ENCODE measurements around the gene PCP4L1. TPM values are rescaled to one million over a fixed set of nuclear protein-coding genes. Genes with fewer than 3 reads are reported as not detected.
"Not testable (repeated sequence)": the region's sequence is repeated elsewhere in the genome, so short reads cannot be mapped to it uniquely, and the experiment has no call there.

The PCP4L1 gene
- total and polyA plus RNA-seq, 2 donors from 2014 or later: 1.2 to 1.3 TPM

DNA sequence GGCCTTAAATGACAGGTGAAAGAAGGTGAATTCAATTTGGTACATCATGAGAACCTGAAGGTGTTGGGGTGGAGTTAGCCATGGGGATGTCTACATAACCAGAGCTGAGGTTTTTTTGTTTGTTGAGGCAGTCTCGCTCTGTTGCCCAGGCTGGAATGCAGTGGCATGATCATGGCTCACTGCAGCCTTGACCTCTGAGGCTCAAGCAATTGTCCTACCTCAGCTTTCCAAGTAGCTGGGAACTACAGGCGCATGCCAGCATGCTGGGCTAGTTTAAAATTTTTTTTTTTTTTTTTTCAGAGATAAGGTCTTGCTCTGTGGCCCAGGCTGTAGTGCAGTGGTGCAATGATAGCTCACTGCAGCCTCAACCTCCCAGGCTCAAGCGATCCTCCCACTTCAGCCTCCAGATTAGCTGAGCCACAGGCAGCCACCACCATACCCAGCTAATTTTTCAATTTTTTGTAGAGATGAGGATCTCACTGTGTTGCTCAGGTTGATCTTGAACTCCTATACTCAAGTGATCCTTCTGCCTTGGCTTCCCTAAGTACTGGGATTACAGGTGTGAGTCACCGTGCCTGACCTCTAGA, 53.1 kb downstream of the PCP4L1 start:
- TF ChIP-seq, protein P1, sequence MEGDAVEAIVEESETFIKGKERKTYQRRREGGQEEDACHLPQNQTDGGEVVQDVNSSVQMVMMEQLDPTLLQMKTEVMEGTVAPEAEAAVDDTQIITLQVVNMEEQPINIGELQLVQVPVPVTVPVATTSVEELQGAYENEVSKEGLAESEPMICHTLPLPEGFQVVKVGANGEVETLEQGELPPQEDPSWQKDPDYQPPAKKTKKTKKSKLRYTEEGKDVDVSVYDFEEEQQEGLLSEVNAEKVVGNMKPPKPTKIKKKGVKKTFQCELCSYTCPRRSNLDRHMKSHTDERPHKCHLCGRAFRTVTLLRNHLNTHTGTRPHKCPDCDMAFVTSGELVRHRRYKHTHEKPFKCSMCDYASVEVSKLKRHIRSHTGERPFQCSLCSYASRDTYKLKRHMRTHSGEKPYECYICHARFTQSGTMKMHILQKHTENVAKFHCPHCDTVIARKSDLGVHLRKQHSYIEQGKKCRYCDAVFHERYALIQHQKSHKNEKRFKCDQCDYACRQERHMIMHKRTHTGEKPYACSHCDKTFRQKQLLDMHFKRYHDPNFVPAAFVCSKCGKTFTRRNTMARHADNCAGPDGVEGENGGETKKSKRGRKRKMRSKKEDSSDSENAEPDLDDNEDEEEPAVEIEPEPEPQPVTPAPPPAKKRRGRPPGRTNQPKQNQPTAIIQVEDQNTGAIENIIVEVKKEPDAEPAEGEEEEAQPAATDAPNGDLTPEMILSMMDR (IDR thresholded peaks at IDR 0.05; ENCODE audit: borderline replicate concordance, extremely low read depth, insufficient read depth): no peak
- no peaks in the 10 kb centered on the region for H3K27me3 ChIP-seq (ENCODE audit: control insufficient read depth, insufficient read depth, low read length)
- intact Hi-C loops (cut with DNase I): no loop called here
- no peaks in the 10 kb centered on the region for H3K36me3 ChIP-seq (ENCODE audit: control insufficient read depth in 2 of 3, insufficient read depth in 3 of 3, low read length in 3 of 3)
- no peak overlapping the region for H3K4me3 ChIP-seq (ENCODE audit: low read length in 3 of 3)
- FAIRE-seq (no peak), DNase-seq (peak in 4 of 5 donors; percentile 29 to 79 (median 36))
- H3K9ac ChIP-seq (ENCODE audit: low read length in 3 of 3): no peak overlapping the region
- no peaks in the 10 kb centered on the region for H3K9me3 ChIP-seq (ENCODE audit: control insufficient read depth in 2 of 3, insufficient read depth in 1 of 3, low read length in 3 of 3)
- peaks cover 0 to 9% (median 8%) of the 10 kb centered on the region in 3 donors for H3K4me1 ChIP-seq (ENCODE audit: control insufficient read depth in 2 of 3, insufficient read depth in 2 of 3, low read depth in 1 of 3, low read length in 3 of 3)
- H3K27ac ChIP-seq (ENCODE audit: low read depth in 2 of 2, low read length in 2 of 2): peak overlapping the region in 1 of 2 donors; percentile 16

GRCh38 chr1:161313554-161314200, 55.1 kb downstream of the PCP4L1 start:
- TF ChIP-seq, protein P1 (IDR thresholded peaks at IDR 0.05; ENCODE audit: borderline replicate concordance, extremely low read depth, insufficient read depth): no peak
- intact Hi-C loops (cut with DNase I): no loop called here
- no peaks in the 10 kb centered on the region for H3K27me3 ChIP-seq (ENCODE audit: control insufficient read depth, insufficient read depth, low read length)
- H3K36me3 ChIP-seq (ENCODE audit: control insufficient read depth in 2 of 3, insufficient read depth in 3 of 3, low read length in 3 of 3): no peaks in the 10 kb centered on the region
- DNase-seq (peak in 1 of 5 donors; percentile 47), FAIRE-seq (no peak)
- H3K27ac ChIP-seq (ENCODE audit: low read depth in 2 of 2, low read length in 2 of 2): peak overlapping the region; percentile 92 to 93
- H3K4me3 ChIP-seq (ENCODE audit: low read length in 3 of 3): peak overlapping the region; percentile 73 to 97 (median 92)
- H3K4me1 ChIP-seq (ENCODE audit: control insufficient read depth in 2 of 3, insufficient read depth in 2 of 3, low read depth in 1 of 3, low read length in 3 of 3): peaks cover 0 to 9% (median 8%) of the 10 kb centered on the region in 3 donors
- no peaks in the 10 kb centered on the region for H3K9me3 ChIP-seq (ENCODE audit: control insufficient read depth in 2 of 3, insufficient read depth in 1 of 3, low read length in 3 of 3)
- peak overlapping the region; percentile 70 to 100 (median 95) for H3K9ac ChIP-seq (ENCODE audit: low read length in 3 of 3)

DNA sequence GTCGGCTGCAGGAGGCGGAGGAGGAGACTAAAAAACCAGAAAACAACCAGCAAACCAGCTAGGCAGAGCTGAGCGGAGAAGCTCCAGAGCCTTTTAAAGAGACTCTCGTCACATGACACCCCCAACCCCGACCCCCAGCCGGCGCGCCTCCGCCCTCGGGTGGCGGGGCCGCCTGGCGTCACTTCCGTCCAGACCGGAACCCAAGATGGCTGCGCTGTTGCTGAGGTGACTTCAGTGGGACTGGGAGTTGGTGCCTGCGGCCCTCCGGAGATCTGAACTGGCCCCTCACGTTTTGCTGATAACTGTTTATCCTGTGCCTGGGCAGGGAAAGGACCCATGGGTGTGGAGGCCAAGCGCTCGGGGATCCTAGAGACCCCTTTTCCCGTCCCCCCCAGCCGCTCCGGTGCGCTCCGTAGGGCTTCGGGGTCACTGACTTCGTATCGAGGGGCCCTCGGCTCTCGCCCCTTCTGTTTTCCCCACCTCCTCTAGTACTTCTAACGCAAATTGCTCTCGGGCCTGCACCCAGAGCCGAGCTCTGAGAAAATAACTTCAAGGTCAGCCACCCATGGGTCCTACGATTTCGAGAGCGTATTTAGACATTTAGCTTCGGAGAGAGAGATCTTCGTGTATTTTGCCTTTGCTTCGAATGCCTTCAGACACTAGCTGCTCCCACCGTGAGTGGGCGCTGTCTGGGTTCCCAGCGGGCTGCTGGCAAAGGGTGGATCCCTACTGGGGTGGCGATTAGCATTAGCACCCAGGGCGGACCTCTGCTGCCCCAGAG, 55.8 kb downstream of the PCP4L1 start, which contains the start of gene SDHC:
SDHC (plus strand) TSS at position 181 of the 781 bp plus-strand sequence; CDS start at position 206, 25 bp downstream.
- DNase-seq: peak; percentile 94 to 97 (median 96)
- H3K27me3 ChIP-seq (ENCODE audit: control insufficient read depth, insufficient read depth, low read length): no peaks in the 10 kb centered on the region
- TF ChIP-seq, protein P1 (IDR thresholded peaks at IDR 0.05; ENCODE audit: borderline replicate concordance, extremely low read depth, insufficient read depth): peak; percentile 21
- H3K9me3 ChIP-seq (ENCODE audit: control insufficient read depth in 2 of 3, insufficient read depth in 1 of 3, low read length in 3 of 3): no peaks in the 10 kb centered on the region
- H3K36me3 ChIP-seq (ENCODE audit: control insufficient read depth in 2 of 3, insufficient read depth in 3 of 3, low read length in 3 of 3): no peaks in the 10 kb centered on the region
- H3K4me3 ChIP-seq (ENCODE audit: low read length in 3 of 3): peak within 1 kb of the TSS; percentile 73 to 97 (median 92)
- H3K9ac ChIP-seq (ENCODE audit: low read length in 3 of 3): peak within 1 kb of the TSS; percentile 70 to 100 (median 95)
- H3K4me1 ChIP-seq (ENCODE audit: control insufficient read depth in 2 of 3, insufficient read depth in 2 of 3, low read depth in 1 of 3, low read length in 3 of 3): peaks cover 0 to 9% (median 8%) of the 10 kb centered on the region in 3 donors
- peak within 1 kb of the TSS; percentile 92 to 93 for H3K27ac ChIP-seq (ENCODE audit: low read depth in 2 of 2, low read length in 2 of 2)
- intact Hi-C loops (cut with DNase I): no loop called here
- FAIRE-seq: no peak

DNA sequence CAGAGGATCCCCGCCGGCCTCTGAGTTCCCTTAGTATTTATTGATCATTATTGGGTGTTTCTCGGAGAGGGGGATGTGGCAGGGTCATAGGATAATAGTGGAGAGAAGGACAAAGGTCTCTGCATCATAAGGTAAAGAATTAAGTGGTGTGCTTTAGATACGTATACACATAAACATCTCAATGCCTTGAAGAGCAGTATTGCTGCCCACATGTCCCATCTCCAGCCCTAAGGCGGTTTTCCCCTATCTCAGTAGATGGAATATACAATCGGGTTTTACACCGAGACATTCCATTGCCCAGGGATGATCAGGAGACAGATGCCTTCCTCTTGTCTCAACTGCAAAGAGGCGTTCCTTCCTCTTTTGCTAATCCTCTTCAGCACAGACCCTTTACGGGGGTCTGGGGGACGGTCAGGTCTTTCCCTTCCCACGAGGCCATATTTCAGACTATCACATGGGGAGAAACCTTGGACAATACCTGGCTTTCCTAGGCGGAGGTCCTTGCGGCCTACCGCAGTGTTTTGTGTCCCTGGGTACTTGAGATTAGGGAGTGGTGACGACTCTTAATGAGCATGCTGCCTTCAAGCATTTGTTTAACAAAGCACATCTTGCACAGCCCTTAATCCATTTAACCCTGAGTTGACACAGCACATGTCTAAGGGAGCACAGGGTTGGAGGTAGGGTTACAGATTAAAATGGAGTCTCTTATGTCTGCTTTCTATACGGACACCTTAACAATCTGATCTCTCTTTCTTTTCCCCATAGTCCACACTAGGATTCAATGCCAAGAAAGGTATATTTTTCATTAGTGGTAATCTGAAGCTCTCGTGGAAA, 57.5 kb downstream of the PCP4L1 start:
- H3K36me3 ChIP-seq (ENCODE audit: control insufficient read depth in 2 of 3, insufficient read depth in 3 of 3, low read length in 3 of 3); H3K9ac ChIP-seq (ENCODE audit: low read length in 3 of 3); H3K4me3 ChIP-seq (ENCODE audit: low read length in 3 of 3); H3K27ac ChIP-seq (ENCODE audit: low read depth in 2 of 2, low read length in 2 of 2); FAIRE-seq; intact Hi-C loops (cut with DNase I); H3K9me3 ChIP-seq (ENCODE audit: control insufficient read depth in 2 of 3, insufficient read depth in 1 of 3, low read length in 3 of 3); DNase-seq; H3K27me3 ChIP-seq (ENCODE audit: control insufficient read depth, insufficient read depth, low read length): not testable (repeated sequence)
- peaks cover 0 to 11% (median 9%) of the 10 kb centered on the region in 3 donors for H3K4me1 ChIP-seq (ENCODE audit: control insufficient read depth in 2 of 3, insufficient read depth in 2 of 3, low read depth in 1 of 3, low read length in 3 of 3)
